Lung (tissue), 12 donors: Measurements from ENCODE around the gene L3MBTL3. TPM values are rescaled to one million over a fixed set of nuclear protein-coding genes. Genes with fewer than 3 reads are reported as not detected.
"Not testable (repeated sequence)": the region's sequence is repeated elsewhere in the genome, so short reads cannot be mapped to it uniquely, and the experiment has no call there.

Source experiments
- ATAC-seq: fragments of 200-7000 bp; cut with Tn5 transposase; one replicate; pipeline ENCODE4 v1.9.1; 2020; ENCODE audit warnings: moderate number of reproducible peaks; ENCODE audit not compliant: insufficient read depth, low FRiP score
- DNase-seq, 3 donors: peaks; one replicate each; pipeline ENCODE4 v3.0.0-alpha.2; 2013 to 2017
- H3K27ac ChIP-seq, 2 donors: one replicate each; pipeline ENCODE4 v1.5.1; 2013; ENCODE audit warnings: mild to moderate bottlenecking in 2 of 2, moderate library complexity in 2 of 2, control low read depth in 1 of 2, inconsistent platforms in 1 of 2, low read depth in 1 of 2, low read length in 1 of 2
- H3K27me3 ChIP-seq, 3 donors: one replicate each; pipeline ENCODE4 v1.5.1; 2013; ENCODE audit warnings: low read length in 2 of 3; ENCODE audit not compliant: control insufficient read depth in 3 of 3, insufficient read depth in 3 of 3
- H3K36me3 ChIP-seq, 4 donors: one replicate each; pipeline ENCODE4 v1.5.1; 2013; ENCODE audit warnings: low read length in 4 of 4, mild to moderate bottlenecking in 1 of 4, moderate library complexity in 1 of 4; ENCODE audit not compliant: control insufficient read depth in 4 of 4, insufficient read depth in 4 of 4
- H3K4me1 ChIP-seq, 5 donors: one replicate each; pipeline ENCODE4 v1.5.1; 2013; ENCODE audit warnings: low read length in 5 of 5, mild to moderate bottlenecking in 2 of 5, moderate library complexity in 1 of 5; ENCODE audit not compliant: control insufficient read depth in 5 of 5, insufficient read depth in 5 of 5
- H3K4me3 ChIP-seq: one replicate; pipeline ENCODE4 v1.5.1; 2013; ENCODE audit warnings: mild to moderate bottlenecking, control low read depth, moderate library complexity
- H3K9ac ChIP-seq, 2 donors: one replicate each; pipeline ENCODE4 v1.5.1; 2013; ENCODE audit warnings: low read length in 2 of 2, control low read depth in 1 of 2; ENCODE audit not compliant: insufficient read depth in 1 of 2
- H3K9me3 ChIP-seq, 4 donors: one replicate each; pipeline ENCODE4 v1.5.1; 2013; ENCODE audit warnings: low read length in 3 of 4, mild to moderate bottlenecking in 1 of 4, moderate library complexity in 1 of 4; ENCODE audit not compliant: control insufficient read depth in 4 of 4, insufficient read depth in 3 of 4
- WGBS, 2 donors: extraction: QIAGEN DNeasy Blood & Tissue Kit; methylation state at CpG; one replicate each; pipeline ENCODE4 v1.1.7; 2013; 5-methylcytosine and 5-hydroxymethylcytosine counted together
- polyA plus RNA-seq, 2 donors: library from polyadenylated mRNA; stranded (reverse); fragments of 200-250 nt; gene quantifications; one replicate each; pipeline ENCODE4 v1.2.1, GENCODE V29; 2013
- total RNA-seq, 2 donors: library from RNA; depleted of rRNA in 1 of 2; stranded (reverse); fragments of >200 nt in 1 of 2; gene quantifications; one replicate each; pipeline ENCODE4 v1.2.1, GENCODE V29; 2014 to 2021
- TF ChIP-seq, protein P1 (sequence below): IDR thresholded peaks from 2 replicates; pipeline ENCODE4 v1.5.1; 2012; ENCODE audit warnings: mild to moderate bottlenecking; ENCODE audit errors: control extremely low read depth, extremely low read depth
- donor health status: control.
- donor health status: control.
- donor health status: Bipolar disorder and iron deficiency.
- donor health status: healthy.
- donor health status: DM: yes; HTN: yes; CAD: no.

The L3MBTL3 gene
- total and polyA plus RNA-seq, 4 donors = 2.0 to 15.9 (median 3.7) TPM

DNA sequence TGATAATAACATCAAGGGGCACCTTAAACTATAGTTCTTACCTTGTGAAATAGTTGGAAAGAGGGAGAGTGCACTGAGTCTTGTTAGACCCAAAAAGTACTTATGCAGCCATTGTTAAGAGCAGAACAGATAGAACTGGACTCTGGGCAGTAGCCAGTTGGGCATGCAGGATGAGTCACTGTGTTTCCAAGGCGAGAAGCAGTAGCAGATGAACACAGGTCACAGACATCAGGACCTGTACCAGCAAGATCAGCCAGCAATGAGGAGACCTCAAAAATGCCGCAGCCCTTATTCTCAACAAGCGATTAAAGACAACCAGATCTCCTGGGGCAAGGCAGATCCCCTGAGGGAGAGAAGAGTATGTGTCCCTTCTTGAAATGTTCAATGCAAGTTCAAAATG, 125.3 kb downstream of the L3MBTL3 start:
- Histone ChIP-seq H3K9me3 (no peaks in the 10 kb centered on the region), H3K27me3 (no peaks in the 10 kb centered on the region), H3K4me1 (peaks cover 0 to 8% (median 0%) of the 10 kb centered on the region in 5 donors), H3K4me3 (no peak overlapping the region), H3K27ac (no peak overlapping the region), H3K9ac (no peak overlapping the region), H3K36me3 (no peaks in the 10 kb centered on the region)
- TF ChIP-seq, protein P1, sequence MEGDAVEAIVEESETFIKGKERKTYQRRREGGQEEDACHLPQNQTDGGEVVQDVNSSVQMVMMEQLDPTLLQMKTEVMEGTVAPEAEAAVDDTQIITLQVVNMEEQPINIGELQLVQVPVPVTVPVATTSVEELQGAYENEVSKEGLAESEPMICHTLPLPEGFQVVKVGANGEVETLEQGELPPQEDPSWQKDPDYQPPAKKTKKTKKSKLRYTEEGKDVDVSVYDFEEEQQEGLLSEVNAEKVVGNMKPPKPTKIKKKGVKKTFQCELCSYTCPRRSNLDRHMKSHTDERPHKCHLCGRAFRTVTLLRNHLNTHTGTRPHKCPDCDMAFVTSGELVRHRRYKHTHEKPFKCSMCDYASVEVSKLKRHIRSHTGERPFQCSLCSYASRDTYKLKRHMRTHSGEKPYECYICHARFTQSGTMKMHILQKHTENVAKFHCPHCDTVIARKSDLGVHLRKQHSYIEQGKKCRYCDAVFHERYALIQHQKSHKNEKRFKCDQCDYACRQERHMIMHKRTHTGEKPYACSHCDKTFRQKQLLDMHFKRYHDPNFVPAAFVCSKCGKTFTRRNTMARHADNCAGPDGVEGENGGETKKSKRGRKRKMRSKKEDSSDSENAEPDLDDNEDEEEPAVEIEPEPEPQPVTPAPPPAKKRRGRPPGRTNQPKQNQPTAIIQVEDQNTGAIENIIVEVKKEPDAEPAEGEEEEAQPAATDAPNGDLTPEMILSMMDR = no peak
- no peak for DNase-seq
- 94 to 100% methylated on average over 3 of the region's 3 CpGs for WGBS, 2 donors
- ATAC-seq = no peak

DNA sequence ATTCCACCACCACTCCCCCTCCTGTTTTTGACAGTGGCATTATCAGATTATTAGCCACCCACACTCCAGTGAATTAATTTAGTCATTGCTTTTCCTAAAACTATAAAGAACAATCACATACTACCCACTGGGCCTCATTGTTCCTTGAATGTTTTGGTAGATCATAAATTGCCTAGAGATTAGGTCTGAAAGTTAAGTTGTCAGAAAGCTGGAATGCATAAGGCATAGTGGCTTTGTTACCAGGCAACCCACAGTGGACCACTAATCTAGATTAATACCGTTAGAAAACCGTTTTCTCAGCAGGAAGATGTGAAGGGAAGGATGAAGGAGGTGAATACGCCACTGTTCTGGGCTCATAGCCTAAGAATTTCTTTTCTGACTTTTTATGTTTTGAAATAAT, 128.7 kb downstream of the L3MBTL3 start:
- TF ChIP-seq, protein P1 = no peak
- Histone ChIP-seq H3K27me3 (no peaks in the 10 kb centered on the region), H3K27ac (no peak overlapping the region), H3K36me3 (no peaks in the 10 kb centered on the region), H3K4me3 (no peak overlapping the region), H3K9ac (no peak overlapping the region), H3K9me3 (peaks cover 0 to 3% (median 0%) of the 10 kb centered on the region in 4 donors), H3K4me1 (peaks cover 0 to 3% (median 0%) of the 10 kb centered on the region in 5 donors)
- peak in 2 of 3 donors; percentile 51 to 54 for DNase-seq
- no peak for ATAC-seq
- 90 to 97% methylated on average over 3 of the region's 3 CpGs for WGBS, 2 donors

DNA sequence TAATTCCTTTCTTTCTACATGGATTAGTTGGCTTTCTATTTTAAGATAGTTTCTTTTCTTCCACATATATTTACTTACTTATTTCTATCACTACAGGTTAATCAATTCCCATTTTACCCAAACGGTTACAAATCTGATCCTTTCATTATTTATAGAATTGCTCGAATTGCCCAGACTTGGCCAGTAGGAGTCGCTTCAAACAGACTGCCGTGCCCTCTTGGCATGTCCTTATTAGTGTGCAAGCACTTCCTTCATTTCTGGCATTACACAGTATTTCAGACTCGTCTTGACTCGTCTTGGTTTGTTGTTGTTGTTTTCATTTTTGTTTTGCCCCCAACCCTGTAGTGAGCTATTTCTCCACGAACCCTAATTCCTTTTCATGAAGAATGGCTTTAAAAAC, 129.8 kb downstream of the L3MBTL3 start:
- Histone ChIP-seq H3K27me3 (no peaks in the 10 kb centered on the region), H3K9me3 (peaks cover 0 to 3% (median 0%) of the 10 kb centered on the region in 4 donors), H3K4me3 (no peak overlapping the region), H3K27ac (no peak overlapping the region), H3K36me3 (no peaks in the 10 kb centered on the region), H3K9ac (no peak overlapping the region), H3K4me1 (peaks cover 0 to 3% (median 0%) of the 10 kb centered on the region in 5 donors)
- TF ChIP-seq, protein P1 = no peak
- WGBS, 2 donors = 79 to 86% methylated on average over 7 of the region's 7 CpGs
- ATAC-seq (no peak), DNase-seq (no peak)

DNA sequence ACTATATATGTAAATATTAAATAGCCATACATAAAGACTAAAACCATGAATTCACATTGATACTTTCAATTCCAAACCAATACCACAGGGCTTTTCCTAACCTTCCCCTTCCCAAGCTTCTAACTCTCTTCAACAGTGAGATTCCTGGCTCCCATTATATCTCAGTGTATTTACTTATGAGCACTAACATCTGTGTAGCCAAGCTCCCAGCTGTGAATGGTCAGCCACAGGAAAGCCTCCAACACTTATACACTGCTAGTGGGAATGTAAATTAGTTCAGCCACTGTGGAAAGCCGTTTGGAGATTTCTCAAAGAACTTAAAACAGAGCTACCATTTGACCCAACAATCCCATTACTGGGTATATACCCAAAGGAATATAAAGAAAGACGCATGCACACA, 130.6 kb downstream of the L3MBTL3 start:
- not testable (repeated sequence) for H3K4me1 ChIP-seq, ATAC-seq, H3K9ac ChIP-seq, H3K27ac ChIP-seq, H3K9me3 ChIP-seq, H3K36me3 ChIP-seq, H3K4me3 ChIP-seq, H3K27me3 ChIP-seq
- whole genome bisulfite sequencing, 2 donors = 82 to 94% methylated on average over 2 of the region's 2 CpGs
- DNase-seq = peak; percentile 64 to 93 (median 83)
